Measurements from ENCODE around the gene USP32. TPM values are rescaled to one million over a fixed set of nuclear protein-coding genes. Genes with fewer than 3 reads are reported as not detected.

USP32 gene
- total RNA-seq, 1 experiment from 2014 or later, result 73.5 TPM

DNA sequence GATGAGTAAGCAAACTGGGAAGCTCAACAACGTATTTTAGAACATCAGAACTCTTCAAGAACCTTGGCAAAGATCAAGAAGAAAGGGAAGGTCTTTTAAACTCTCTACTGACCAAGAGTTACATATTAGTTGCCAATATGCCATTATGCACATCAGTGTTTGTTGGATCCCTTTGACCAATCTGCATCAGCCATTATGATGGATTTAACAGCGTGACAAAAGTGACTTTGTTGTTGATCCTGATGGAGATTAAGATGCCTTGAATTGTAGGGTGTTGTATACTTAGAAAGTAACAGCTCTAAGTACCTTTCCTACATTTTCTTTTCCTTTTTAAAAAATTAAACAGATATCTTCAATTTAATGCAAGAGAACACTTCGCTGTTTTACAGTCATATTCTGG is 133.6 kb downstream of the USP32 start:
- Histone ChIP-seq H3K23me2 (ENCODE audit: insufficient read length, low read depth, low read length, poor library complexity, severe bottlenecking) (no peaks in the 10 kb centered on the region), H2BK15ac (ENCODE audit: low read depth, low read length) (no peak overlapping the region), H4K8ac (replicated peaks; ENCODE audit: insufficient read length, low read depth, low read length) (no peak overlapping the region), H4K20me1 (ENCODE audit: control insufficient read depth, insufficient read depth, insufficient read length) (no peaks in the 10 kb centered on the region), H3K79me2 (ENCODE audit: insufficient read depth, low read length) (peaks cover 2% of the 10 kb centered on the region; the same call in 1 of the 2 replicates), H2BK120ac (ENCODE audit: low read depth, low read length, poor library complexity, severe bottlenecking) (no peak overlapping the region), H3K27me3 (ENCODE audit: insufficient read depth, low read length) (no peaks in the 10 kb centered on the region), H3K56ac (ENCODE audit: insufficient read length, low read depth, low read length) (no peak overlapping the region), H2AFZ (ENCODE audit: low read length) (no peak overlapping the region), H3K9me3 (ENCODE audit: control insufficient read depth, low read depth, low read length) (no peaks in the 10 kb centered on the region), H2BK5ac (ENCODE audit: insufficient read length, low read length) (no peak overlapping the region), H3K4ac (ENCODE audit: low read depth, low read length) (no peak overlapping the region), H3K79me1 (ENCODE audit: insufficient read depth, low read depth, low read length, poor library complexity, severe bottlenecking) (no peaks in the 10 kb centered on the region), H3K4me2 (ENCODE audit: insufficient read depth, insufficient read length, low read length) (no peak overlapping the region), H4K91ac (ENCODE audit: insufficient read length, low read depth, low read length) (no peak overlapping the region), H3K18ac (ENCODE audit: insufficient read length, low read depth, low read length) (no peak overlapping the region), H3K4me1 (ENCODE audit: insufficient read depth, low read length) (peaks cover 2% of the 10 kb centered on the region; the same call in 1 of the 2 replicates), H3K9ac (ENCODE audit: extremely low read depth, insufficient read length, low read length) (no peak overlapping the region), H3K27ac (ENCODE audit: insufficient read length, low read depth, low read length) (no peak overlapping the region), H2BK12ac (ENCODE audit: insufficient read length, low read depth, low read length) (no peak overlapping the region), H3T11ph (ENCODE audit: low read length) (no peak overlapping the region), H2BK20ac (ENCODE audit: low read depth, low read length, poor library complexity, severe bottlenecking) (no peak overlapping the region), H3K14ac (ENCODE audit: insufficient read depth, low read length) (no peak overlapping the region), H3K23ac (ENCODE audit: insufficient read length, low read depth, low read length) (no peak overlapping the region), H4K5ac (ENCODE audit: insufficient read length, low read depth, low read length) (no peak overlapping the region), H2AK5ac (ENCODE audit: insufficient read length, low read length) (no peak overlapping the region)
- DNase-seq, result no peak
- Mint-ChIP-seq H3K27ac (peak overlapping the region in 1 of 3 experiments; percentile 56; a peak in 1 of 7 replicates), H3K4me3 (no peak overlapping the region), H3K9me3 (no peaks in the 10 kb centered on the region), H3K4me1 (peaks cover 22% of the 10 kb centered on the region in 2 experiments), H3K36me3 (ENCODE audit: insufficient read depth in 1 of 3, low read depth in 3 of 3) (peaks cover 6 to 42% (median 23%) of the 10 kb centered on the region in 3 experiments), H3K27me3 (ENCODE audit: low read depth) (no peaks in the 10 kb centered on the region)
- TF ChIP-seq, protein P1, sequence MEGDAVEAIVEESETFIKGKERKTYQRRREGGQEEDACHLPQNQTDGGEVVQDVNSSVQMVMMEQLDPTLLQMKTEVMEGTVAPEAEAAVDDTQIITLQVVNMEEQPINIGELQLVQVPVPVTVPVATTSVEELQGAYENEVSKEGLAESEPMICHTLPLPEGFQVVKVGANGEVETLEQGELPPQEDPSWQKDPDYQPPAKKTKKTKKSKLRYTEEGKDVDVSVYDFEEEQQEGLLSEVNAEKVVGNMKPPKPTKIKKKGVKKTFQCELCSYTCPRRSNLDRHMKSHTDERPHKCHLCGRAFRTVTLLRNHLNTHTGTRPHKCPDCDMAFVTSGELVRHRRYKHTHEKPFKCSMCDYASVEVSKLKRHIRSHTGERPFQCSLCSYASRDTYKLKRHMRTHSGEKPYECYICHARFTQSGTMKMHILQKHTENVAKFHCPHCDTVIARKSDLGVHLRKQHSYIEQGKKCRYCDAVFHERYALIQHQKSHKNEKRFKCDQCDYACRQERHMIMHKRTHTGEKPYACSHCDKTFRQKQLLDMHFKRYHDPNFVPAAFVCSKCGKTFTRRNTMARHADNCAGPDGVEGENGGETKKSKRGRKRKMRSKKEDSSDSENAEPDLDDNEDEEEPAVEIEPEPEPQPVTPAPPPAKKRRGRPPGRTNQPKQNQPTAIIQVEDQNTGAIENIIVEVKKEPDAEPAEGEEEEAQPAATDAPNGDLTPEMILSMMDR (conservative IDR thresholded peaks at IDR 0.05), result no peak
- WGBS (ENCODE audit: extremely low coverage, insufficient read length, low lambda C conversion rate), result no CpG with 5 or more reads among the region's 3 CpGs
